Measurements from ENCODE around the gene PGBD5. TPM values are rescaled to one million over a fixed set of nuclear protein-coding genes. Genes with fewer than 3 reads are reported as not detected.
A peak's percentile ranks its signal among the peaks of the same experiment; 100 is the strongest.
"Not testable (repeated sequence)": the region's sequence is repeated elsewhere in the genome, so short reads cannot be mapped to it uniquely, and the experiment has no call there.

Gene PGBD5
- total and polyA plus RNA-seq, 2 experiments from 2014 or later = 0.40 to 1.2 TPM

- no peaks in the 10 kb centered on the region for H3K27me3 ChIP-seq
- no peak overlapping the region for H3K27ac ChIP-seq
- H3K4me3 ChIP-seq = no peak overlapping the region
- no peaks in the 10 kb centered on the region for H3K4me1 ChIP-seq (ENCODE audit: low read depth)
- H3K9me3 ChIP-seq (ENCODE audit: low read depth) = no peaks in the 10 kb centered on the region
- no peak for TF ChIP-seq CTCF (IDR thresholded peaks at IDR 0.05; ENCODE audit: low read depth, low read length)
- H3K36me3 ChIP-seq = no peaks in the 10 kb centered on the region
- no peak for DNase-seq (ENCODE audit: low read depth in 1 of 2, low spot score in 1 of 2)
These were observed 18.8 kb downstream of the PGBD5 start for GRCh38 chr1:230407351-230407750.

- H3K36me3 ChIP-seq; H3K27ac ChIP-seq; H3K9me3 ChIP-seq (ENCODE audit: low read depth); H3K27me3 ChIP-seq; H3K4me1 ChIP-seq (ENCODE audit: low read depth); DNase-seq (ENCODE audit: low read depth in 1 of 2, low spot score in 1 of 2); H3K4me3 ChIP-seq: not testable (repeated sequence)
These were observed 19.4 kb downstream of the PGBD5 start for GRCh38 chr1:230406727-230407126.

- Histone ChIP-seq H3K9me3 (ENCODE audit: low read depth) (no peaks in the 10 kb centered on the region), H3K27me3 (no peaks in the 10 kb centered on the region), H3K4me1 (ENCODE audit: low read depth) (no peaks in the 10 kb centered on the region), H3K36me3 (no peaks in the 10 kb centered on the region), H3K4me3 (no peak overlapping the region), H3K27ac (no peak overlapping the region)
- TF ChIP-seq CTCF (IDR thresholded peaks at IDR 0.05; ENCODE audit: low read depth, low read length) = no peak
- no peak for DNase-seq (ENCODE audit: low read depth in 1 of 2, low spot score in 1 of 2)
These were observed 22.7 kb downstream of the PGBD5 start for GRCh38 chr1:230403442-230403841.

GRCh38 chr1:230401763-230402294 lies 24.3 kb downstream of the PGBD5 start:
- TF ChIP-seq CTCF (IDR thresholded peaks at IDR 0.05; ENCODE audit: low read depth, low read length) = no peak
- Histone ChIP-seq H3K9me3 (ENCODE audit: low read depth) (no peaks in the 10 kb centered on the region), H3K4me1 (ENCODE audit: low read depth) (no peaks in the 10 kb centered on the region), H3K27me3 (no peaks in the 10 kb centered on the region), H3K4me3 (no peak overlapping the region), H3K36me3 (no peaks in the 10 kb centered on the region), H3K27ac (no peak overlapping the region)
- peak; percentile 54 to 56 for DNase-seq (ENCODE audit: low read depth in 1 of 2, low spot score in 1 of 2)

GRCh38 chr1:230401101-230401500 lies 25.0 kb downstream of the PGBD5 start:
- H3K4me3 ChIP-seq = no peak overlapping the region
- no peaks in the 10 kb centered on the region for H3K36me3 ChIP-seq
- no peak for TF ChIP-seq CTCF (IDR thresholded peaks at IDR 0.05; ENCODE audit: low read depth, low read length)
- H3K4me1 ChIP-seq (ENCODE audit: low read depth) = no peaks in the 10 kb centered on the region
- no peak for DNase-seq (ENCODE audit: low read depth in 1 of 2, low spot score in 1 of 2)
- no peak overlapping the region for H3K27ac ChIP-seq
- no peaks in the 10 kb centered on the region for H3K9me3 ChIP-seq (ENCODE audit: low read depth)
- H3K27me3 ChIP-seq = no peaks in the 10 kb centered on the region

- Histone ChIP-seq H3K27ac (no peak overlapping the region), H3K4me1 (ENCODE audit: low read depth) (no peaks in the 10 kb centered on the region), H3K27me3 (no peaks in the 10 kb centered on the region), H3K4me3 (no peak overlapping the region), H3K36me3 (no peaks in the 10 kb centered on the region), H3K9me3 (ENCODE audit: low read depth) (no peaks in the 10 kb centered on the region)
- TF ChIP-seq CTCF (IDR thresholded peaks at IDR 0.05; ENCODE audit: low read depth, low read length) = no peak
- no peak for DNase-seq (ENCODE audit: low read depth in 1 of 2, low spot score in 1 of 2)
These were observed 26.2 kb downstream of the PGBD5 start for GRCh38 chr1:230400007-230400344.
